ENCODE data around the gene RASA3.

RASA3 gene

GRCh38 chr13:114080739-114081561, 51.5 kb downstream of the RASA3 start:
- TF ChIP-seq CTCF (IDR thresholded peaks at IDR 0.05), result no peak
- Histone ChIP-seq H3K27ac (no peak overlapping the region), H3K36me3 (no peaks in the 10 kb centered on the region), H3K9me3 (no peaks in the 10 kb centered on the region), H3K27me3 (no peaks in the 10 kb centered on the region), H3K4me1 (ENCODE audit: control insufficient read depth in 1 of 2, insufficient read depth in 1 of 2, low read depth in 1 of 2, low read length in 1 of 2) (no peaks in the 10 kb centered on the region), H3K4me3 (ENCODE audit: low read depth in 1 of 2, low read length in 1 of 2) (no peak overlapping the region)

- no peaks in the 10 kb centered on the region for H3K36me3 ChIP-seq
- no peak overlapping the region for H3K4me3 ChIP-seq (ENCODE audit: low read depth in 1 of 2, low read length in 1 of 2)
- H3K27ac ChIP-seq, result no peak overlapping the region
- no peaks in the 10 kb centered on the region for H3K4me1 ChIP-seq (ENCODE audit: control insufficient read depth in 1 of 2, insufficient read depth in 1 of 2, low read depth in 1 of 2, low read length in 1 of 2)
- no peaks in the 10 kb centered on the region for H3K27me3 ChIP-seq
- TF ChIP-seq CTCF (IDR thresholded peaks at IDR 0.05), result no peak
- H3K9me3 ChIP-seq, result no peaks in the 10 kb centered on the region
Observed at GRCh38 chr13:114079601-114080536, 52.6 kb downstream of the RASA3 start.

- Histone ChIP-seq H3K27me3 (no peaks in the 10 kb centered on the region), H3K9me3 (no peaks in the 10 kb centered on the region), H3K36me3 (no peaks in the 10 kb centered on the region), H3K27ac (no peak overlapping the region), H3K4me1 (ENCODE audit: control insufficient read depth in 1 of 2, insufficient read depth in 1 of 2, low read depth in 1 of 2, low read length in 1 of 2) (no peaks in the 10 kb centered on the region), H3K4me3 (ENCODE audit: low read depth in 1 of 2, low read length in 1 of 2) (no peak overlapping the region)
- no peak for TF ChIP-seq CTCF (IDR thresholded peaks at IDR 0.05)
Observed at GRCh38 chr13:114078461-114079451, 53.7 kb downstream of the RASA3 start.

GRCh38 chr13:114077933-114078325, 54.5 kb downstream of the RASA3 start:
- Histone ChIP-seq H3K4me1 (ENCODE audit: control insufficient read depth in 1 of 2, insufficient read depth in 1 of 2, low read depth in 1 of 2, low read length in 1 of 2) (no peaks in the 10 kb centered on the region), H3K27ac (no peak overlapping the region), H3K36me3 (no peaks in the 10 kb centered on the region), H3K27me3 (no peaks in the 10 kb centered on the region), H3K9me3 (no peaks in the 10 kb centered on the region), H3K4me3 (ENCODE audit: low read depth in 1 of 2, low read length in 1 of 2) (no peak overlapping the region)
- no peak for TF ChIP-seq CTCF (IDR thresholded peaks at IDR 0.05)
